ENCODE measurements around the gene RGMA. TPM values are rescaled to one million over a fixed set of nuclear protein-coding genes. Genes with fewer than 3 reads are reported as not detected.

Gene RGMA
- total and polyA plus RNA-seq, 2 donors from 2014 or later = 4.4 to 4.7 TPM

DNA sequence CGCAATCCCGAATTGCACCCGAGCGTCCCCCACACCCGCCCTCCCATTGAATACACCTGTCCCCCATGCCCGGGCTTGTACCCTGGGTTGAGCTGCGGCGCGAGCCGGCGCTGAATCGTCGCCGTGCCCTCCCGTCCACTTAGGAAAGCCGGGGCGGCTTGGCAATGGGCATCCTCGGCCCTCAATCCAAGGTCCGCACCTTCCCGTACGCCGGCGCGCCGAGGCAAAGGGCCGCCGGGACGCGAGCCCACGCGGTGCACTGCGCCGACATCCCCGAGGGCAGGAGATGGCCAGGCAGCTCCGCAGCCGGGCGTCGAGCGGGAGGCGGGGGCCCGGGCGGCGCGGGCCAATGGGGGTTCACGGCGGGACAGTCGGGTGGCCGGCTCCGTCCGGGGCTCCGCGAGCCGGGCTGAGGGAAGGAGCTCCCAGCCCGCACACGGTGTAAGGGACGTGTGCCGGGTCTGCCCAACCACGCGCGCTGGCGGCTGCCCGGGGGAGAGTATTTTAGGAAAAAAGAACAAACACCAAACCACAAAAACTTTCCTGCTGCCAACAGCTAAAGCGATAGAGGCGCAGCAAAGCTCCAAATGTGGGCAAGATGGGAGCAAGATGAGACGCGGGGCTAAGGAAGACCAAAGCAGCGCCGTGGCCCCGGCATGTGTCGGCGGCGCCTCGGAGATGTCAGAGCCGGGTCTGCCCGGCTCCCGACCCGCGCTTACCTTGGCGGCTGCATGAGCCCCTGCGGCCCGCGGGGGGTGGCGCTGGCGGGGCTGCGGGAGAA is 621 bp downstream of the RGMA start:
- TF ChIP-seq, protein P1, sequence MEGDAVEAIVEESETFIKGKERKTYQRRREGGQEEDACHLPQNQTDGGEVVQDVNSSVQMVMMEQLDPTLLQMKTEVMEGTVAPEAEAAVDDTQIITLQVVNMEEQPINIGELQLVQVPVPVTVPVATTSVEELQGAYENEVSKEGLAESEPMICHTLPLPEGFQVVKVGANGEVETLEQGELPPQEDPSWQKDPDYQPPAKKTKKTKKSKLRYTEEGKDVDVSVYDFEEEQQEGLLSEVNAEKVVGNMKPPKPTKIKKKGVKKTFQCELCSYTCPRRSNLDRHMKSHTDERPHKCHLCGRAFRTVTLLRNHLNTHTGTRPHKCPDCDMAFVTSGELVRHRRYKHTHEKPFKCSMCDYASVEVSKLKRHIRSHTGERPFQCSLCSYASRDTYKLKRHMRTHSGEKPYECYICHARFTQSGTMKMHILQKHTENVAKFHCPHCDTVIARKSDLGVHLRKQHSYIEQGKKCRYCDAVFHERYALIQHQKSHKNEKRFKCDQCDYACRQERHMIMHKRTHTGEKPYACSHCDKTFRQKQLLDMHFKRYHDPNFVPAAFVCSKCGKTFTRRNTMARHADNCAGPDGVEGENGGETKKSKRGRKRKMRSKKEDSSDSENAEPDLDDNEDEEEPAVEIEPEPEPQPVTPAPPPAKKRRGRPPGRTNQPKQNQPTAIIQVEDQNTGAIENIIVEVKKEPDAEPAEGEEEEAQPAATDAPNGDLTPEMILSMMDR (IDR thresholded peaks at IDR 0.05; ENCODE audit: borderline replicate concordance, extremely low read depth, insufficient read depth) = no peak
- DNase-seq = peak; percentile 46 to 79 (median 56)
- no peak overlapping the region for H3K27ac ChIP-seq (ENCODE audit: low read depth in 2 of 2, low read length in 2 of 2)
- H3K9ac ChIP-seq (ENCODE audit: low read length in 3 of 3) = no peak overlapping the region
- no peaks in the 10 kb centered on the region for H3K27me3 ChIP-seq (ENCODE audit: control insufficient read depth, insufficient read depth, low read length)
- H3K9me3 ChIP-seq (ENCODE audit: control insufficient read depth in 2 of 3, insufficient read depth in 1 of 3, low read length in 3 of 3) = no peaks in the 10 kb centered on the region
- peaks cover 0 to 2% (median 0%) of the 10 kb centered on the region in 3 donors for H3K4me1 ChIP-seq (ENCODE audit: control insufficient read depth in 2 of 3, insufficient read depth in 2 of 3, low read depth in 1 of 3, low read length in 3 of 3)
- FAIRE-seq = no peak
- H3K36me3 ChIP-seq (ENCODE audit: control insufficient read depth in 2 of 3, insufficient read depth in 3 of 3, low read length in 3 of 3) = no peaks in the 10 kb centered on the region
- H3K4me3 ChIP-seq (ENCODE audit: low read length in 3 of 3) = peak overlapping the region; percentile 12 to 46 (median 37)
- intact Hi-C loops (cut with DNase I) = no loop called here

DNA sequence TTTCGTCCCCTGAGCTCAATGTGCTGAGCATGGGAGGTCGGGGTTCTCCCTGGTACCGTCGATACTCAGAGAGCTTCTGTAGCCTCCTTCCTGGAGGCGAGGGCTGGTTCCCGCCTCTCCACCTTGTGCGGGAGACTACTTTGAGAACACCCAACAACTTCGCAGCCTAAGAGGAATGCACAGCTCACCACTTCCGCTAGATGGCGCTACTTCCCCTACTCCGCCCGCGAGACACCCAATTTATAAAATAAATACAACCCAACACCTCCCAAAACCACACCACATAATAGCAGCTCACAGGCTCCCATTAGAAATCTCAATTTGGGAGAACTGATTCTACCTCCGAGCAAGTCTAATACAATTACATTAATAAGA is 1.2 kb downstream of the RGMA start:
- no peak for FAIRE-seq
- no peaks in the 10 kb centered on the region for H3K27me3 ChIP-seq (ENCODE audit: control insufficient read depth, insufficient read depth, low read length)
- intact Hi-C loops (cut with DNase I) = no loop called here
- DNase-seq = peak; percentile 82 to 92 (median 86)
- H3K27ac ChIP-seq (ENCODE audit: low read depth in 2 of 2, low read length in 2 of 2) = no peak overlapping the region
- peaks cover 0 to 2% (median 0%) of the 10 kb centered on the region in 3 donors for H3K4me1 ChIP-seq (ENCODE audit: control insufficient read depth in 2 of 3, insufficient read depth in 2 of 3, low read depth in 1 of 3, low read length in 3 of 3)
- H3K9me3 ChIP-seq (ENCODE audit: control insufficient read depth in 2 of 3, insufficient read depth in 1 of 3, low read length in 3 of 3) = no peaks in the 10 kb centered on the region
- peak overlapping the region in 2 of 3 donors; percentile 15 to 22 for H3K4me3 ChIP-seq (ENCODE audit: low read length in 3 of 3)
- H3K9ac ChIP-seq (ENCODE audit: low read length in 3 of 3) = no peak overlapping the region
- H3K36me3 ChIP-seq (ENCODE audit: control insufficient read depth in 2 of 3, insufficient read depth in 3 of 3, low read length in 3 of 3) = no peaks in the 10 kb centered on the region
- TF ChIP-seq, protein P1 (IDR thresholded peaks at IDR 0.05; ENCODE audit: borderline replicate concordance, extremely low read depth, insufficient read depth) = peak; percentile 88

DNA sequence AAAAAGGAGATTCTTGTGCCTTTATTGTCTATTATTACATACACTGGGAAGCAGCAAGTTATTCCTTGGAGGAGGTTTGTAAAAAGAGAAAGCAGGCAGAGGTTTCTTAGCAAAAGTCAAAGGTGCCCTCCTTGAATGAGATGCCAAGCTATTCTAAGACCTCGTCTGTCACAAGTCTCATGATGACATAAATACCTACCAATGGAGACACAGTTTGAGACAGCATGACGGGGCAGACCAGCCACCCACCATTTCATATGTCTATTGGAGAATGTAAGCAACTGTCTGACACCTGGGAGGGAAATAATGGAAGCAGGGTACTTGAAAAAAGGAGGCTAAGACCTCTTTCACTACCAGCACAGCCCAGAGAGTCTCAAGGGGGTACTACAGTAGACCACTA is 2.2 kb downstream of the RGMA start:
- Histone ChIP-seq H3K9ac (ENCODE audit: low read length in 3 of 3) (no peak overlapping the region), H3K27ac (ENCODE audit: low read depth in 2 of 2, low read length in 2 of 2) (no peak overlapping the region), H3K27me3 (ENCODE audit: control insufficient read depth, insufficient read depth, low read length) (no peaks in the 10 kb centered on the region), H3K36me3 (ENCODE audit: control insufficient read depth in 2 of 3, insufficient read depth in 3 of 3, low read length in 3 of 3) (no peaks in the 10 kb centered on the region), H3K4me3 (ENCODE audit: low read length in 3 of 3) (no peak overlapping the region), H3K9me3 (ENCODE audit: control insufficient read depth in 2 of 3, insufficient read depth in 1 of 3, low read length in 3 of 3) (no peaks in the 10 kb centered on the region), H3K4me1 (ENCODE audit: control insufficient read depth in 2 of 3, insufficient read depth in 2 of 3, low read depth in 1 of 3, low read length in 3 of 3) (peaks cover 0 to 2% (median 0%) of the 10 kb centered on the region in 3 donors)
- DNase-seq (no peak), FAIRE-seq (no peak)
- intact Hi-C loops (cut with DNase I) = no loop called here
- TF ChIP-seq, protein P1 (IDR thresholded peaks at IDR 0.05; ENCODE audit: borderline replicate concordance, extremely low read depth, insufficient read depth) = no peak
